DOHH2 (cell line): ENCODE measurements around the gene ARTN.

ENCODE experiments used
- H3F3A ChIP-seq: fragments of 200-600 bp; sonication (generic), shearing (Covaris generic); 2 replicates; pipeline ENCODE4 v1.6.0; 2016; ENCODE audit warnings: antibody characterized with exemption, mild to moderate bottlenecking; ENCODE audit not compliant: control insufficient read depth, insufficient read depth
- H3K27ac ChIP-seq: fragments of 200-600 bp; sonication (generic); 2 replicates; pipeline ENCODE4 v1.5.1; 2014; ENCODE audit warnings: low read depth, mild to moderate bottlenecking, low read length, moderate library complexity
- H3K27me3 ChIP-seq: fragments of 200-600 bp; sonication (generic); 2 replicates; pipeline ENCODE4 v1.6.1; 2014; ENCODE audit warnings: mild to moderate bottlenecking, low read length, mixed read lengths; ENCODE audit not compliant: control insufficient read depth
- H3K36me3 ChIP-seq: fragments of 200-600 bp; sonication (generic); 2 replicates; pipeline ENCODE4 v1.6.1; 2014; ENCODE audit warnings: mild to moderate bottlenecking, low read length, moderate library complexity, mixed read lengths; ENCODE audit not compliant: control insufficient read depth
- H3K4me1 ChIP-seq: fragments of 200-600 bp; sonication (generic); 2 replicates; pipeline ENCODE4 v1.6.1; 2014; ENCODE audit warnings: mild to moderate bottlenecking, low read length, mixed read lengths; ENCODE audit not compliant: control insufficient read depth
- H3K4me2 ChIP-seq: fragments of 200-600 bp; sonication (generic); 2 replicates; pipeline ENCODE4 v1.6.0; 2014; ENCODE audit warnings: mild to moderate bottlenecking, low read length, moderate library complexity
- H3K4me3 ChIP-seq: fragments of 200-600 bp; sonication (generic); 2 replicates; pipeline ENCODE4 v1.5.1; 2014; ENCODE audit warnings: mild to moderate bottlenecking, low read length, mixed read lengths
- H3K79me2 ChIP-seq: fragments of 200-600 bp; sonication (generic); 2 replicates; pipeline ENCODE4 v1.6.1; 2014; ENCODE audit warnings: mild to moderate bottlenecking, low read length, mixed read lengths; ENCODE audit not compliant: control insufficient read depth
- H3K9me2 ChIP-seq: fragments of 200-600 bp; sonication (generic); replicated peaks from 2 replicates; pipeline ENCODE4 v1.6.1; 2014; ENCODE audit warnings: mild to moderate bottlenecking, low read length, mixed read lengths; ENCODE audit not compliant: control insufficient read depth
- H3K9me3 ChIP-seq: fragments of 200-600 bp; sonication (generic); 2 replicates; pipeline ENCODE4 v1.6.1; 2014; ENCODE audit warnings: antibody characterized with exemption, low read length, mixed read lengths; ENCODE audit not compliant: control insufficient read depth, insufficient read depth
- H4K20me1 ChIP-seq: fragments of 200-600 bp; sonication (generic); 2 replicates; pipeline ENCODE4 v1.6.0; 2014; ENCODE audit warnings: low read depth, mild to moderate bottlenecking, antibody characterized with exemption, low read length, moderate library complexity; ENCODE audit not compliant: control insufficient read depth, insufficient read depth
- CTCF ChIP-seq: fragments of 200-600 bp; sonication (generic); IDR thresholded peaks from one replicate; pipeline ENCODE4 v1.5.1; 2014; ENCODE audit warnings: antibody characterized with exemption, mild to moderate bottlenecking, low read depth, low read length; ENCODE audit not compliant: poor library complexity, severe bottlenecking
- EZH2phosphoT487 ChIP-seq: fragments of 200-600 bp; sonication (generic); IDR thresholded peaks from 2 replicates; pipeline ENCODE4 v1.6.1; 2017; ENCODE audit warnings: borderline replicate concordance, mild to moderate bottlenecking, antibody characterized with exemption, low read length, moderate library complexity, mixed read lengths

The ARTN gene

GRCh38 chr1:43962324-43962723 is 28.7 kb downstream of the ARTN start:
- Histone ChIP-seq H3K27me3 (no peaks in the 10 kb centered on the region), H3K36me3 (peaks cover 22% of the 10 kb centered on the region), H3K4me3 (no peak overlapping the region), H3K9me3 (no peaks in the 10 kb centered on the region), H3K4me2 (no peak overlapping the region), H3F3A (no peaks in the 10 kb centered on the region), H4K20me1 (no peaks in the 10 kb centered on the region), H3K27ac (no peak overlapping the region), H3K79me2 (no peaks in the 10 kb centered on the region), H3K9me2 (no peaks in the 10 kb centered on the region), H3K4me1 (no peaks in the 10 kb centered on the region)
- TF ChIP-seq EZH2phosphoT487 (no peak), CTCF (no peak)

GRCh38 chr1:43963006-43963405 is 29.4 kb downstream of the ARTN start:
- no peak overlapping the region for H3K4me2 ChIP-seq
- no peaks in the 10 kb centered on the region for H3K79me2 ChIP-seq
- H4K20me1 ChIP-seq = no peaks in the 10 kb centered on the region
- no peaks in the 10 kb centered on the region for H3K9me2 ChIP-seq
- no peaks in the 10 kb centered on the region for H3F3A ChIP-seq
- no peak overlapping the region for H3K27ac ChIP-seq
- no peaks in the 10 kb centered on the region for H3K27me3 ChIP-seq
- no peaks in the 10 kb centered on the region for H3K9me3 ChIP-seq
- no peak overlapping the region for H3K4me3 ChIP-seq
- TF ChIP-seq CTCF (no peak), EZH2phosphoT487 (no peak)
- H3K36me3 ChIP-seq = peaks cover 16% of the 10 kb centered on the region; the same call in 1 of the 2 replicates
- H3K4me1 ChIP-seq = no peaks in the 10 kb centered on the region

- no peaks in the 10 kb centered on the region for H3K9me3 ChIP-seq
- H3K4me1 ChIP-seq = no peaks in the 10 kb centered on the region
- no peaks in the 10 kb centered on the region for H3K27me3 ChIP-seq
- TF ChIP-seq CTCF = no peak
- TF ChIP-seq EZH2phosphoT487 = no peak
- H4K20me1 ChIP-seq = no peaks in the 10 kb centered on the region
- H3K36me3 ChIP-seq = peaks cover 8% of the 10 kb centered on the region; the same call in 1 of the 2 replicates
- no peaks in the 10 kb centered on the region for H3K79me2 ChIP-seq
- no peak overlapping the region for H3K27ac ChIP-seq
- H3K4me2 ChIP-seq = no peak overlapping the region
- no peaks in the 10 kb centered on the region for H3K9me2 ChIP-seq
- H3F3A ChIP-seq = no peaks in the 10 kb centered on the region; the same call in 1 of the 2 replicates
- H3K4me3 ChIP-seq = no peak overlapping the region
Observed at GRCh38 chr1:43963890-43964289, 30.3 kb downstream of the ARTN start.

GRCh38 chr1:43965316-43965715 is 31.7 kb downstream of the ARTN start:
- TF ChIP-seq EZH2phosphoT487 = no peak
- peaks cover 4% of the 10 kb centered on the region for H3K4me1 ChIP-seq
- peaks cover 5% of the 10 kb centered on the region for H3K79me2 ChIP-seq
- no peaks in the 10 kb centered on the region for H3K9me3 ChIP-seq
- no peaks in the 10 kb centered on the region for H3K27me3 ChIP-seq
- no peaks in the 10 kb centered on the region; the same call in 1 of the 2 replicates for H3F3A ChIP-seq
- no peak overlapping the region for H3K27ac ChIP-seq
- H3K9me2 ChIP-seq = no peaks in the 10 kb centered on the region
- no peak overlapping the region for H3K4me2 ChIP-seq
- H3K4me3 ChIP-seq = no peak overlapping the region
- no peaks in the 10 kb centered on the region for H4K20me1 ChIP-seq
- peaks cover 10% of the 10 kb centered on the region; the same call in 1 of the 2 replicates for H3K36me3 ChIP-seq
